Left ventricle myocardium inferior (tissue), 1 donor: Measurements from ENCODE around the gene CDCA5. TPM values are rescaled to one million over a fixed set of nuclear protein-coding genes. Genes with fewer than 3 reads are reported as not detected.

ENCODE experiments used
- DNase-seq: peaks from one replicate; pipeline ENCODE4 v3.0.0-alpha.2; 2020
- H3K27ac ChIP-seq: fragments of 200-600 bp; replicated peaks from 2 replicates; pipeline ENCODE4 v1.8.0; 2021
- H3K27me3 ChIP-seq: fragments of 200-600 bp; 2 replicates; pipeline ENCODE4 v1.8.0; 2021; ENCODE audit warnings: low read depth
- H3K36me3 ChIP-seq: fragments of 200-600 bp; 2 replicates; pipeline ENCODE4 v1.8.0; 2021
- H3K4me1 ChIP-seq: fragments of 200-600 bp; 2 replicates; pipeline ENCODE4 v1.8.0; 2021
- H3K4me3 ChIP-seq: fragments of 200-600 bp; 2 replicates; pipeline ENCODE4 v1.8.0; 2021; ENCODE audit warnings: mild to moderate bottlenecking, moderate library complexity
- H3K9me3 ChIP-seq: fragments of 200-600 bp; replicated peaks from 2 replicates; pipeline ENCODE4 v1.8.0; 2021
- CTCF ChIP-seq: fragments of 200-600 bp; IDR thresholded peaks from 2 replicates; pipeline ENCODE4 v1.8.0; 2021; ENCODE audit warnings: antibody characterized with exemption, mild to moderate bottlenecking, borderline replicate concordance
- intact Hi-C: fragments of 100-400 bp; cut with micrococcal nuclease; formaldehyde crosslinking; loops from one replicate; pipeline ENCODE4 v1.11.0; 2022
- long read RNA-seq: library from polyadenylated mRNA; unstranded; transcript quantifications from one replicate; pipeline ENCODE4 v2.0.0, GENCODE V29; 2021
- total RNA-seq: library from RNA; stranded (reverse); fragmentation: NEBNext Ultra II Directional; extraction: Animal tissue kit (Norgen Biotek cat#: 25700); gene quantifications from one replicate; pipeline ENCODE4 v1.2.1, GENCODE V29; 2021
- donor health status: DM: no; HTN: yes; CAD: no; lungs with severe emphysema.

CDCA5 gene
- 1.3 TPM for total RNA-seq
- long read RNA-seq, partial matches to known transcripts = 1 of 6 reads
- long read RNA-seq, other reads (novel, unspliced or antisense) = 2 of 6 reads

GRCh38 chr11:65083834-65084597 lies at the start of gene CDCA5, which contains the start of gene ZFPL1:
Gene CDCA5, minus strand, starts transcription at chr11:65084040. Its CDS starts 62 bp downstream, at chr11:65083978.
Gene ZFPL1, plus strand, starts transcription at chr11:65084222. Its CDS starts 477 bp downstream, at chr11:65084699.
- H3K4me3 ChIP-seq = peak within 1 kb of the TSS; percentile 85
- intact Hi-C loops = no loop called here
- peaks cover 27% of the 10 kb centered on the region for H3K4me1 ChIP-seq
- DNase-seq = peak; percentile 94
- peak within 1 kb of the TSS; percentile 93 for H3K27ac ChIP-seq
- no peak for TF ChIP-seq CTCF
- no peaks in the 10 kb centered on the region for H3K27me3 ChIP-seq
- H3K9me3 ChIP-seq = no peaks in the 10 kb centered on the region
- H3K36me3 ChIP-seq = peaks cover 37% of the 10 kb centered on the region

GRCh38 chr11:65132988-65133700 lies 49.3 kb upstream of the CDCA5 start:
- DNase-seq = no peak
- Histone ChIP-seq H3K36me3 (peaks cover 49% of the 10 kb centered on the region), H3K9me3 (no peaks in the 10 kb centered on the region), H3K4me3 (peak overlapping the region; percentile 99), H3K27me3 (no peaks in the 10 kb centered on the region), H3K4me1 (peaks cover 35% of the 10 kb centered on the region), H3K27ac (peak overlapping the region; percentile 100)
- intact Hi-C loops = no loop called here
- TF ChIP-seq CTCF = no peak

- peaks cover 35% of the 10 kb centered on the region for H3K4me1 ChIP-seq
- no peaks in the 10 kb centered on the region for H3K9me3 ChIP-seq
- no peak for DNase-seq
- H3K27ac ChIP-seq = no peak overlapping the region
- intact Hi-C loops = no loop called here
- H3K4me3 ChIP-seq = peak overlapping the region; percentile 99
- TF ChIP-seq CTCF = no peak
- no peaks in the 10 kb centered on the region for H3K27me3 ChIP-seq
- H3K36me3 ChIP-seq = peaks cover 57% of the 10 kb centered on the region
Measured at GRCh38 chr11:65132238-65132987, 48.6 kb upstream of the CDCA5 start.

- no peaks in the 10 kb centered on the region for H3K27me3 ChIP-seq
- no peak overlapping the region for H3K27ac ChIP-seq
- peaks cover 62% of the 10 kb centered on the region for H3K36me3 ChIP-seq
- no peak overlapping the region for H3K4me3 ChIP-seq
- TF ChIP-seq CTCF = no peak
- peaks cover 35% of the 10 kb centered on the region for H3K4me1 ChIP-seq
- no peaks in the 10 kb centered on the region for H3K9me3 ChIP-seq
- intact Hi-C loops = no loop called here
- DNase-seq = no peak
Measured at GRCh38 chr11:65131895-65132237, 48.0 kb upstream of the CDCA5 start.

GRCh38 chr11:65131417-65131776 lies 47.6 kb upstream of the CDCA5 start:
- Histone ChIP-seq H3K27ac (no peak overlapping the region), H3K36me3 (peaks cover 67% of the 10 kb centered on the region), H3K4me3 (no peak overlapping the region), H3K4me1 (peaks cover 35% of the 10 kb centered on the region), H3K9me3 (no peaks in the 10 kb centered on the region), H3K27me3 (no peaks in the 10 kb centered on the region)
- intact Hi-C loops = no loop called here
- no peak for DNase-seq
- TF ChIP-seq CTCF = no peak
